HG03378 (cell line): ENCODE data around the gene MAN2B2.

ENCODE experiments used
- ATAC-seq: cut with Tn5 transposase; IDR thresholded peaks from one replicate; pipeline ENCODE4 v1.9.1; 2021; ENCODE audit warnings: mild to moderate bottlenecking, moderate library complexity; ENCODE audit not compliant: unreplicated experiment

MAN2B2 gene

DNA sequence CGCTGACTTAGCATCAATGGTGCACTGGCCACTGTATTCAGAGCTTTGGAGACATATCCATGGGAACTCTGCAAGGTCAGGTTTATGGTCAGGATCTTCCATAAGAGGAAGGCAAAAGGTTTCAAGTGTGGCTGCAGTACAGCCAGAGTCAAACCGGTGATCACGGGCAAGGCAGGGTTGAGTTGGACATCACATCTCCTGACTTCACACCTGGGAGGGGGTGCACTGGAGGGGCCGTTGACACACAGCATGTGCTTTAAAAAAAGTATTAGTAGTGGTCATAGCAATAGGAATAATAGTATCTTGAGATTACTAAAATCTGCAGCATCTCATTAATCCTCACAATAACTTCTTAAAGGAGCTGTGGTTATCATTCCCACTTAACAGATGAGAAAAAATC is 28.9 kb upstream of the MAN2B2 start:
- no peak for ATAC-seq

DNA sequence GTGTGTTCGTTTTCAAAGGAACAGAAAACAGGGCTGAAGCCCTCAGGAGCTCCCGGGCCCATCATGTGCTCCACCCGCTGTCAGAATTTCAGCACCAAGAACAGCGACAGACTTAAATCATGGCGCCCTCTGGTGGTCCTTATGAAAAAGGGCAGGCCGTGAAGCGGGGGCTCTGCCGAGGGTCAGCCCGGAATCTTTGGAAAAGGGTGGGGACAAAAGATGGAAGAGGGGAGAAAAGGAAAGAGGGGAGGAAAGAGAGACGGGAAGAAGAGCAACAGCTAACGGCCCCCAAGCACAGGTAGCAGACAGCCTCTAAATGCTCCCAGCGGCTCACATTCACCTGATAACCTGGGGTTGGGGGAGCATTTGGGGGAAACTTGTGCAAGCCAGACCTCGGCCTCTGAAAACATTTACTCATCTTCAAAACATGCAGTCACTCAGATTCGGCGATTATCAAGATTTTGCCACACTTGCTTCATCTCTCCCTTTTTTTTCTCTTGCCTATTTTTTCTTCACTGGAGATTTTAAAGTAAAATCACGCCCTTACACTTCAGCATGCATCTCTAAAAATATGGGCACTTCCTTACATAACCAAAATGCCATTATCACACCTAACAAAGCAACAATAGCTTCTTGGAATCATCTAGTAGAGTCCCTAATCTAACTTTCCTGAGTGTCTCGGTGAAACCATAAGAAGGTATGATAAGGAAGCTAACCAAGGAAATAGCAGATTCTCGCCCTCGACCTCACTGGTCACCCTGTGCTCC is 28.1 kb upstream of the MAN2B2 start:
- ATAC-seq, result no peak

DNA sequence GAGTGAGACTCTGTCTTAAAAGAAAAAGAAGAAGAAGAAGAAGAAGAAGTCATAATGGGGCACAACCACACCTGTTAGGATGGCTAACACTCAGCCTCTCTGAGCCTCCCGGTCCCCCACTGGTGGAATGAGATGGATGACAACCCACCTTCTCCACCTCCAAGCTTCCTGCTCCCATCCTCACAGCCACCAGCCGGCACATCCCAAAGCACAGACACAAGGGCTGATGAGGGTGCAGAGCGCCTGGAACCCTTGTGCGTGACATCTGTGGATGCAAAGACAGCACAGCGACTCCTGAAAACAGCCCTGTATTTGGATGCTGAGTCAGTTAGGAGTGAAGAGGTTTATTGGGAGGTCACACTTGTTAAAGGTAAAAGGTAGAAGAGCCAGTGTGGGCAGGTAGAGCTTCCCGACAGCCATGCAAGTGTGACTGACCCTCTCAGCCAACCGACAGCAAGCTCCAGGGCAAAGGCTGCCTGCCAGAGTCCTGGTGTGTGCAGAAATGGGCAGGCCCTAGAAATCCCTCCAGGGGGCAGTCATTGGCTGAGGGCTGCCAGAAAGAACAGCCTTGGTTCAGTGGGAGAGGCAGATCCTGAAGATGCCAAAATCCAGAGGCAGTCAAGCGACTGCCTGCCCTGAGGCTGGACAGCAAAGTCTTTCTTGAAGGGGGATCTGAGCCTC is 26.6 kb upstream of the MAN2B2 start:
- ATAC-seq, result no peak

DNA sequence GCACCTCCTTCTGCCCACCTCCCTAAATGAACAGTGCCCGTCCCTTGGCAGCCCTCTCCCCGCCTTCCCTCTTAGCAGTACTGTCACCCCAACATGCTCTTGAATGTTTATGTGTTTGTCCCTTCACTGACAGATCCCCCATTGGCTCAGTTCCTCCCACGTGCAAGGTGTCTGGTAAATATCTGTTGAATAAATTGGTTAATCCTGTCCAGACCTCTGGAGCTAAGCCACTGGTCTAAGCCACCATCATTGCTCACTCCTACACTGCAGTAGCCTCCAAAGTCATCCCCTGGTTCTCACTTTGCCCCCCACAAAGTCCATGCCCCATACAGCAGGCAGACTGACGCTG is 26.1 kb upstream of the MAN2B2 start:
- ATAC-seq, result no peak

DNA sequence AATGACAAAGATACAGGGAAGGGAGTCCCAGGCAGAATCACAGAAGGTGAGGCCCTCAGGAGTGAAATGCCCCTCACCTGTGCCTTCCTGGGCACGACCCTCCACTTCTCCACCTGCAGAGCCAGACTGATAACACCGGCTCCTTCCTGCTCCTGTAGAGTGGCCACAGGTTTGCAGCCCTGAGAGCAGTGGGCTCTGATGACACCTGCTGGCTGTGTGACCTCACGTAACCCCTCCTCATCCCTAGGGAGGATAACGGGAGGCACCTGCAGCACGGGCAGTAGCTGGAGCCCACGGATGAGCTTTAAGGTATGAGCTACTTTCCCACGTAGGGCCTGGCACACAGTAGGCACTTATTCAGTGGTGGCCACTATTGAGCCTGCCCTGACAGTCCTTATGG is 25.5 kb upstream of the MAN2B2 start:
- no peak for ATAC-seq

DNA sequence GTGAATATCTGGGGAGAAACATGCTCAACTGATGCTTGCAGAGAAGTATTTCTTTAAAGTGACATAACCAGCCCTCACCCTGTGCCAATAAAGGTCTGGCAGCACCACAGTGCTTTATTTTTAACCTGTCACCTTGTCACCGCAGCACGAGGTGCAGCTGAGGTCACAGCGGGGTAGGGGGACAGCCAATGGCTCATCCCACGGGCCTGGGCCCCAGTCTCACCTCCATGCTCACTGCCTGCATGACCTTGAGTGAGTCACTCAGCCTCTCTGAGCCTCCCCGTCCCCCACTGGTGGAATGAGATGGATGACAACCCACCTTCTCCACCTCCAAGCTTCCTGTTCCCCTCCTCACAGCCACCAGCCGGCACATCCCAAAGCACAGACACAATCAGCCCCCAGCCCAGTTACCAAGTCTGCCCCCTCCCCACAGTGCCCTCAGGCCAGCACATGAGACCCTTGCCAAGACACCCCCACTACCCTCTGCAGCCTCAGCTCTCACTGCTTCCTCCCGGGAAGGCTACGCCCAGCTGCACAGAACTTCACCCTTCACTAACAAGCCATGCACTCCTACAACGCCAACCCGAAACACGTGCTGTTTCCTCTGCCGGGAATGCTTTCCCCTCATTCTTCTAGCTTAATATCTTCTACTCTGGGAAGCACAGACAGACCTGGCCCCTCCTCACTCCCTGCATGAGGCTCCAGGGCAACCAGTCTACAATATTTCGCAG is 24.9 kb upstream of the MAN2B2 start:
- ATAC-seq, result no peak

DNA sequence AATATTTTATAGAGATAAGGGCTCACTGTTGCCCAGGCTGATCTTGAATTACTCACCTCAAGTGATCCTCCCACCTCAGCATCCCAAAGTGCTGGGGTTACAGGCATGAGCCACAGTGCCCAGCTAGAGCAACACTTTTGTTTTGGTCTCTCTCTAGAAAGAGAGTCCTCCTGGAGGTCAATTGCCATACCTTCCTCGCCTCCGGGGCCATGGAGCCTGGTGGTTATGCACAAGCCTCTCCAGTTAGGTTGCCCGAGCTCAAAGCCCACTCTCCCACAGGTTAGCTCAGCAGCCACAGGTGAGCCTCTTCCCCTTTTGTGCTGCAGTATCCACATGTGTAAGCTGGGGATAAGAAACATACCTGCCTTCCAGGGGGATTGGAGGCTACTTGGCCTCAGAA is 24.2 kb upstream of the MAN2B2 start:
- ATAC-seq, result no peak

DNA sequence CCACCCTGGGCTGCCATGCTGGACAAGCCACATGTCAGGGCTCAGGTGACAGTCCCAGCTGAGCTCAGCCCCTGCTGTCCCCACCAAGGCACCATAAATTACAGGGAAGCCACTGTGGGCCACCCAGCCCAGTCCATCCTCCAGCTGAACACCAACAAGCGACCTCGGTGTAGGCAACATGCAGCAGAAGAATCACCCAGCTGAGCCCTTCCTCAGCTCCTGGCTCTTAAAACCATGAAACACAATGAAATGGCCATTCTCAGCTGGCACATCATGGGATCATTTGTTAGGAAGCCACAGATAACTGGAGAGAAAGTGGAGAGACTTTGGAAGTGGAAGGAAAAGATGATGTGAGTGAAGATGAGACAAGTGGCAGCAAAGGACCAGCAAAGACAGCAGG is 23.3 kb upstream of the MAN2B2 start:
- ATAC-seq, result no peak

DNA sequence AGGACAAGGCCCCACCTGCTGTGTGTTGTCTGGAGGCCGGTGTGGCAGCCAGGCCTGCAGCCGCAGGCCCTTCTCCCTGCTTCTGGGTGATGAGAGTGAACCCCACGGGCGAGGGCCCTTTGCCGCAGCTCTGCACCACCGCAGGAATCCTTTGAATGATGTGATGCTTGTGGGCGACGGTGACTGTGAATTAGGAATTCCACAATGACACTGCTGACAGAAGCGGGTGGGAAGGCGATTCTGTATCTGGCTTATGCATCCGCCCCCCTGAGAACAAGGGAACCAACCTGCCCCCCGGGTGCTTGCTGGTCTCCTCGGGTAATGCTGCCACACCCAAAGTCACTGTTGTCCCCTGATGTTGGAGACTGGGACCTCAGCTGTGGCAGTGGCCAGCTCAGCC is 19.5 kb upstream of the MAN2B2 start:
- no peak for ATAC-seq

DNA sequence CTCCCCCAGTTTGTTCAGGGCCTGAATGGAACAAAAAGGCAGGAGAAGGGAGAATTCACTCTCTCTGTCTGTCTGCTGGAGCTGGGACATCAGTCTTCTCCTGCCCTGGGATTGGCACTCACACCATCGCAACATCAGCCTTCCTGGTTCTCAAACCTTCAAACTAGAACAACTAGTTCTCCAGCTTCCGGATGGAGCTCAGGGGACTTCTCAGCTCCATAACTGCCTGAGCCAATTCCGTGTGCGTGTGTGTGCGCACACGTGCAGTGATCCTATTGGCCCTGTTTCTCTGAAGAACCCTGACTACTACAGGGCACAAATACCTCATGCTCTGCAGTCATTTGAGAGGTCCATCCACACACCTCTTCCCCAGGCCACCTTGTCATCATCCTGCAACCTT is 18.7 kb upstream of the MAN2B2 start:
- ATAC-seq, result no peak

DNA sequence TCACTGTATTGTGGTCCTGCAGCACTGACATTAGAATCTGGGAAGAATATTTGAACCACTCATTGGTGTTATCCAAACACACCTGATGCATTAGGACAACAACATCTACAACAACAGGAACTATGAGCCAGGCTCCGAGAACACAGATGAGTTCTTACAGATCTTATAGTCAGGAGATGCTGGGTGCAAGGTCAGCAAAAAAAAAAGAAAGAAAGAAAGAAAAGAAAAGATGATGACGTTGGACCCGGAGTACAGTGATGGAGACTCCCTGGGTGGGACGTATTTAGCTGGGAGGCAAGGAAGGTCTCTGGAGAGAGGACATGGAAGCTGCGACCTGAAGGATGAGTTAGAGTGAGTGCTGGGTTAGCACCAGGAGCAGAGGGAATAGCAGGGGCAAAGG is 17.8 kb upstream of the MAN2B2 start:
- ATAC-seq, result no peak

DNA sequence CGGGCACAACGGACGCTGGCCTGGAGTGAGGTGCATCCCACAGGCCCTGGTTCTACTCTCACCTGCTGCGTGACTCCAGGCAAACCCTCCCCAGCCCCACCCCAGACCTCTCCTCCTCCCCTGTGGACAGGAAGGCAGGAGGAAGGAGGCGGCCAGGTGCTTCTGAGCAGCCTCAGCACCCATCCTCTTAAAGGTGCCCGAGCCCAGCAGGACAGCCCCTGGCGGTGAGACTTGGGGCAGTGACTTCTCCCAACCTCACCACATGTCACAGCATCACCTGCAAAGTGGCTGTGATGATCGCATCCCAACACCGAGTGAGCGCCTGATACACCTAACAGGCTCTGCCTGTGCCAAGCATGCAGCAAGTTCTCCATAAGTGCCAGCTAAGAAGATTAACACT is 17.1 kb upstream of the MAN2B2 start:
- no peak for ATAC-seq

DNA sequence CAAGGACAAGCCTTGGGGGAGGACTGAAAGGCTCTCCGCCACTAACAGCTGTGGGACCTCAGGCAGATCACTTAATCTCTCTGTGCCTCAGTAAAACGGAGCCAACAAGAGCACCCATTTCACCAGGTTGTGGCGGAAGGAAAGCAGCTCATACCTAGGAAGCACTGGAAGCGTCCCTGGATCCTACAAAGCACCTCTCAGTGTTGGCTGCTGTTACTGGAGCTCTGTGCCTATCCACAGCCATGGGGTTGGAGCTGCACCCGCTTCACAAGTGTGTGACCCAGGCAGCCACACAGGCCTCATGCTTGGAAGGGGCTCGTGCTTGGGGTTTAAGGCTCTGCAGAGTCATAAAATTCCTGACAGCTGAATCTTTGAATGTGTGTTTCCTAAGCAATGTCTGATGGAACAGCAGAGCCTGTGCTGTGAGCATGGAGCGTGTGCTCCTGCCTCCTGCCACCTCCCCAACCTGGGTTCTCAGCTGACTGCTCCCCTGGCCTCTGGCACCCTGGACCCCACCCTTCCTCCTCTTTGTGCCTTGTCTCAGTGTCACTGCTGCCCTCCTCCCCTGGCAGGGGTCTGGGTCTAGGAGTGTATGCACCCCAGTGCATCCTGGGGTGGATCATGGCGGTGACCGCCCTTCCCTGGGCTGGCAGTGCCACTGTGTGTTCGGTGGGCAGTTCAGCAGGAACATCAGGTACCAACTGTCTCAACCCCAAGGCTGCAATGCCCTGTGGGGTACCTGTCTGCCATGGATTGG is 14.4 kb upstream of the MAN2B2 start:
- ATAC-seq, result no peak

DNA sequence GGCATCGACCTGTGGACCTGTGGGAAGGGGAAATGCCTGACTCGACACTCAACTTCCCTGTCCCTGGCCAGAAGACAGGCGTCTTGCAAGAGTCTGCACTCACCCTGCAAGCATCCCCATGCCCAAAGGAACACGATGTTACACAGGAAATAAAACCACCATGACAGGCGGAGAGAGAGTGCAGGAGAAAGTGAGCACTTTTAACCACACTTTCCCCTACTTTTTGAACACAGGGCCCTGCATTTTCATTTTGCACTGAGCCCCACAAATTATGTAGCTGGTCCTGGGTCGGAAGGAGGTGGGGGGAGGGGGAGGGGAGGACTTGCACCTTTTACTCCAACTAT is 13.8 kb upstream of the MAN2B2 start:
- ATAC-seq, result no peak

DNA sequence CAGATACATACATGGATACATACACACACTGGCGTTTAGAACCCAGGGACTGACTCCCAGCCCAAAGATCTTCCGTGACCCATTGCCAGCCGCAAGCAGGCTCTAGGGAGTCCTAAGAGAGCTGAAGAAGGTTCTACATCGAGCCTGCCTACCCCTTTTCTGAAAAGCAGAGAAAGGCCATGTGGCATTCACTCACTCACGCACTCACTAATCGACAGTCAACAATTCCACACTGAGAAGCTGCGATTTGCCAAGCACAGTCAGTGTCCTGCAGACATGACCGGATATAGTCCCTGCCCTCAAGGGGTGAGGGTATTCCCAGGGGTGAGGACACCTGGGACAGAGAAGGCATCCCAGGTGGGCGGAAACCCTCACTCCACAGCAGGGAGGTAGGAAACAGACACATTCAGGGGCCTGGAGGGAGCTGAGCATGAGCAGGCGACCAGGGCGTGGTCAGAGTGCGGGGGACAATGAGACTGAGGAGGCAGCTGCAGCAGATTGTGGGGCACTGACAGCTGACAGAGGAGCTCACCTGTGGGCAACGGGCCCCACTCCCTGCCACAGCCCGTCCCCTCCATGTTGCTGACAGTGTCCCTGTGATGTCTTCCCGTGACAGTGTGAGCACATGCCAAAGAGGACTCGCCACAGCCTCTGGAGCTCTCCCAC is 13.2 kb upstream of the MAN2B2 start:
- no peak for ATAC-seq

DNA sequence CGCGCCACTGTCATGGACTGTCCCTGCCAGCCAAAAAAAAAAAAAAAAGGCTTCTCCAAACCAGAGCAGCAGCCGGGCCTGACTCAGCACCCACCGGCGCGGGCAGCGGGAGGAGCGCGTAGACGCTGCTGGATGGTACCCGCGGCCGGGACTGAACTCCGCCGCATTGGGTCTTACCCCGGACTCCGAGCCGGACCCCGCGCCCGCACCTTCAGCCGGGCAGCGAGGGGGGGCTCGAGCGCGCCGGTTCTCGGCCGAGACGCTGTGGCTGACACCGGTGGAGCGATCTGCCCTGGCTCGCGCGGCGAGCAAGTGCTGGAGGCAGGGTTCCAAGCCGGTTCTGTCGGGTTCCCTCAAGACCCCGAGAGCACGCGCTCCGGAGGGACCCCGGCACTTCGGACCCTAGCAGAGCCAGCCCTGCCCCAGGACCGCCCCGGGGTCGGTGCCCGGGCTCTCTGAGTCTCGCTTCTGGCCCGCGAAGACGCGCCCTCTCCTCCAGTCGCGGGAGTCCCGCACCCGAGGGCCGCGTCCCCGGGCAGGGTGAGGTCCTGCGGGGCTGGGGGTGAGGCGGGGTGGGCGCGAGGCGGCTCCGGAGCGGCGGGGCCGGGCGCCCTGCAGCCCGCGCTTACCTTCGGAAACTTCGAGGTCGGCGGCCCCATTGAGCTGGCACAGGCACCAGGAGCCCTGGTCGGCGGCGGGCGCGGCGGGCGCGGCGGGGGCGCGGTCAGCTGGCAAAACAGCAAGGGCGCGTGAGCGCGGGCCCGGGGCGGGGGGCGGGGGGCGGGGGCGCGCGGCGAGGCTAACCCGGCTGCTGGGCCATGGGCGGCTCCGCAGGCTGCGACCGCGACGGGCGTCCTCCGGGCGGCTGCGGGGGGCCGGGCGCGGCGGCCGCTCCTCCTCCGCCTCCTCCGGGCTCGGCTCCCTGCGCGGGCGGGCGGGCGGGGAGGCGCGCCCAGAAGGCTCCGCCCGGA is 11.8 kb upstream of the MAN2B2 start:
- ATAC-seq, result no peak

DNA sequence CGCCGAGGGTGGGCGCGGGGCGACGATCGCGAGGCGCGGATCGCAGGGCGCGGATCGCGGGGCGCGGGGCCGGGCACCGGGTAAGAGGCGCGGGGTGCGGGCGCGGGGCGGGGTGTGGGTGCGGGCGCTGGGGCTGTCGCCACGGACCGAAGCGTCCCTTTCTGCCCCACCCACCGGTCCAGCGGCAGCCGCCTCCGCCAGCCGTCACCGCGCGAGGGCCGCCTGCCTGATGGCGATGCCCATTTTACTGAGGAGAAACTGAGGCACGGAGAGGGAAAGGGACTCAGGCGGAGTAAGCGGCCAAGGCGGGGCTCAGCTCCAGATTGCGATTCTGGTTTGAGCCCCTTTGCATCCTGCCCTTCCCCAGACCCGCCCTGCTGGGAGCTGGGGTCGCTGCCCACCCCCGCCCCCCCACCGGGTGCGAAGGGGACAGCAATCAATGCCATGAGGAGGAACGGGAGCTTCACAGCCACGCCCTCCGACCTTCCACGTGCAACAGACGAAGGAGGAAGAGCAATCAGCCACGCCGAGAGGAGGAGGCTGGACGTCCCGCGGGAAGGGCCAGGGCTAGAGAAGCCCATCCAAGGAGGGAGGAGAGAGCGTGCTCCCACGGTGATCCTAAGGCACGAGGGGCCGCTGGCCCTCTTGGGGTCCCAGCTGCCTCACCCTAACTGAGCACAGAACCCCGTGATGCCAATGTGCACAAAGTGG is 10.9 kb upstream of the MAN2B2 start:
- no peak for ATAC-seq

DNA sequence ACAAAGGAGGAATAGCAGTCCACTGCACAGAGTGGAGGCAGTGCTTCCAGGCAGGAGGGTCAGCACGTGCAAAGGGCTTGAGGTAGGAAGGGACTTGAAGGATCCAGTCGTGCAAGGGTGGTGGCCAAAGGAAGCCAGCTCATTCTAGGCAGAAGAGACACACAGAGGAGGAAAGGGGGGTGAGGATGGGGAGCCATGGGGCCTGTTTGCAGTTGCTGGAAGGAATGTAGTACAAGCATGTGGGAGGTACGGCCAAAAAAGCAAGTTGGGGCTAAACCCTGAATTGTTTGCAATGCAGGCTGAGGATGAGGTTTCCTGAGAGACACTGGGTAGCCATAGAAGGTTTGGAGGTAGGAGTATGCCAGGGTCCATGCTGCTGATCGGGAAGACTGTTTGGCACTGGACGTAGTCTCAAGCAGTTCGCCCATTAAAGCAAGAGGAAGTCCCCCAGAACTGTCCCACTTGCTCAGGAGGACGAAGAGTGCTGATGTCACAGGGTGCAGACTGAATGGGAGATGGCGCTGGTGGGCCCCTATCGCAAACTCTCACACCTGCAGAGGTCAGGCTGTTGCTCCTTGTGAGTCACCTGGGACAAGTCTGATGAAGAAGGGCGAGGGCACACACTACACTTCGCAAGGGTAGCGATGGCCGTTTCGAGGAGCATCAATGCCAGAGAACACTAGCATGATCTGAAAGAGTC is 9.1 kb upstream of the MAN2B2 start:
- no peak for ATAC-seq
